Measurements from ENCODE around the gene ZNRD2.

GRCh38 chr11:65545853-65546216, 24.4 kb upstream of the ZNRD2 start:
- TF ChIP-seq, protein P1, sequence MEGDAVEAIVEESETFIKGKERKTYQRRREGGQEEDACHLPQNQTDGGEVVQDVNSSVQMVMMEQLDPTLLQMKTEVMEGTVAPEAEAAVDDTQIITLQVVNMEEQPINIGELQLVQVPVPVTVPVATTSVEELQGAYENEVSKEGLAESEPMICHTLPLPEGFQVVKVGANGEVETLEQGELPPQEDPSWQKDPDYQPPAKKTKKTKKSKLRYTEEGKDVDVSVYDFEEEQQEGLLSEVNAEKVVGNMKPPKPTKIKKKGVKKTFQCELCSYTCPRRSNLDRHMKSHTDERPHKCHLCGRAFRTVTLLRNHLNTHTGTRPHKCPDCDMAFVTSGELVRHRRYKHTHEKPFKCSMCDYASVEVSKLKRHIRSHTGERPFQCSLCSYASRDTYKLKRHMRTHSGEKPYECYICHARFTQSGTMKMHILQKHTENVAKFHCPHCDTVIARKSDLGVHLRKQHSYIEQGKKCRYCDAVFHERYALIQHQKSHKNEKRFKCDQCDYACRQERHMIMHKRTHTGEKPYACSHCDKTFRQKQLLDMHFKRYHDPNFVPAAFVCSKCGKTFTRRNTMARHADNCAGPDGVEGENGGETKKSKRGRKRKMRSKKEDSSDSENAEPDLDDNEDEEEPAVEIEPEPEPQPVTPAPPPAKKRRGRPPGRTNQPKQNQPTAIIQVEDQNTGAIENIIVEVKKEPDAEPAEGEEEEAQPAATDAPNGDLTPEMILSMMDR (IDR thresholded peaks at IDR 0.05; ENCODE audit: poor library complexity), result no peak
- TF ChIP-seq EZH2 (IDR thresholded peaks at IDR 0.05; ENCODE audit: borderline replicate concordance) (no peak), EZH2phosphoT487 (IDR thresholded peaks at IDR 0.05; ENCODE audit: low read depth, severe bottlenecking, unreplicated experiment) (no peak)
